HepG2 (cell line): Measurements from ENCODE around the gene WDR45B. TPM values are rescaled to one million over a fixed set of nuclear protein-coding genes. Genes with fewer than 3 reads are reported as not detected.

Source experiments
- ATM ChIP-seq: fragments of 450-650 bp; IDR thresholded peaks from 2 replicates; pipeline ENCODE4 v1.7.1; 2017; ENCODE audit warnings: mild to moderate bottlenecking, borderline replicate concordance
- BCLAF1 ChIP-seq: fragments of 450-650 bp; IDR thresholded peaks from 2 replicates; pipeline ENCODE4 v1.6.1; 2017; ENCODE audit warnings: mild to moderate bottlenecking
- CCDC6 ChIP-seq: sonication (generic); formaldehyde crosslinking; IDR thresholded peaks from 2 replicates; pipeline ENCODE4 v1.8.1; 2022; ENCODE audit warnings: mild to moderate bottlenecking, missing genetic modification reagents, moderate library complexity
- CEBPB ChIP-seq: IDR thresholded peaks from 2 replicates; pipeline ENCODE4 v1.6.1; 2011; ENCODE audit warnings: low read depth, low read length, improper control_type of control experiment, borderline replicate concordance
- DNMT3B ChIP-seq: conservative IDR thresholded peaks from 2 replicates; pipeline ENCODE4 v1.6.1; 2016; ENCODE audit warnings: missing biosample characterization, control low read depth
- FOXC1 ChIP-seq: sonication (generic); formaldehyde crosslinking; IDR thresholded peaks from 2 replicates; pipeline ENCODE4 v1.8.0; 2022; ENCODE audit warnings: mild to moderate bottlenecking, missing genetic modification reagents, borderline replicate concordance
- IKZF4 ChIP-seq: sonication (generic); formaldehyde crosslinking; IDR thresholded peaks from 2 replicates; pipeline ENCODE4 v1.5.1; 2020; ENCODE audit warnings: borderline replicate concordance, mild to moderate bottlenecking, low read depth, missing genetic modification reagents; ENCODE audit errors: not compliant biosample characterization
- JDP2 ChIP-seq: sonication (generic); formaldehyde crosslinking; IDR thresholded peaks from 2 replicates; pipeline ENCODE4 v1.8.1; 2022; ENCODE audit warnings: missing genetic modification reagents, borderline replicate concordance
- KLF12 ChIP-seq: sonication (generic); formaldehyde crosslinking; IDR thresholded peaks from 2 replicates; pipeline ENCODE4 v1.4.0; 2020; ENCODE audit warnings: missing genetic modification reagents, borderline replicate concordance
- MAFF ChIP-seq: IDR thresholded peaks from 2 replicates; pipeline ENCODE4 v1.6.1; 2011; ENCODE audit warnings: low read depth, low read length, improper control_type of control experiment
- MAFG ChIP-seq: sonication (generic); formaldehyde crosslinking; IDR thresholded peaks from 2 replicates; pipeline ENCODE4 v1.5.1; 2020; ENCODE audit warnings: mild to moderate bottlenecking, missing genetic modification reagents
- MTF2 ChIP-seq: sonication (generic); formaldehyde crosslinking; IDR thresholded peaks from 2 replicates; pipeline ENCODE4 v1.5.0; 2020; ENCODE audit warnings: missing genetic modification reagents, borderline replicate concordance
- MZF1 ChIP-seq: sonication (generic); formaldehyde crosslinking; IDR thresholded peaks from 2 replicates; pipeline ENCODE4 v1.8.1; 2023; ENCODE audit warnings: mild to moderate bottlenecking, missing genetic modification reagents, borderline replicate concordance
- PHF5A ChIP-seq: IDR thresholded peaks from one replicate; pipeline ENCODE4 v1.6.1; 2018; ENCODE audit warnings: low read depth, missing genetic modification reagents; ENCODE audit not compliant: unreplicated experiment
- SIN3B ChIP-seq: fragments of 150-350 bp; IDR thresholded peaks from 2 replicates; pipeline ENCODE4 v1.6.1; 2014; ENCODE audit warnings: low read length
- SIX4 ChIP-seq: sonication (generic); formaldehyde crosslinking; IDR thresholded peaks from 2 replicates; pipeline ENCODE4 v1.4.0; 2020; ENCODE audit warnings: missing genetic modification reagents
- SMARCC2 ChIP-seq: fragments of 450-650 bp; IDR thresholded peaks from 2 replicates; pipeline ENCODE4 v1.6.1; 2017; ENCODE audit warnings: antibody characterized with exemption, mild to moderate bottlenecking
- TSC22D2 ChIP-seq: sonication (generic); formaldehyde crosslinking; IDR thresholded peaks from 2 replicates; pipeline ENCODE4 v1.5.1; 2020; ENCODE audit warnings: missing genetic modification reagents, mild to moderate bottlenecking, borderline replicate concordance
- WIZ ChIP-seq: sonication (generic); formaldehyde crosslinking; IDR thresholded peaks from 2 replicates; pipeline ENCODE4 v1.5.1; 2020; ENCODE audit warnings: mild to moderate bottlenecking, missing genetic modification reagents
- ZKSCAN5 ChIP-seq: sonication (generic); formaldehyde crosslinking; IDR thresholded peaks from 2 replicates; pipeline ENCODE4 v1.5.1; 2020; ENCODE audit warnings: mild to moderate bottlenecking, missing genetic modification reagents
- ZNF121 ChIP-seq: sonication (generic); formaldehyde crosslinking; IDR thresholded peaks from 2 replicates; pipeline ENCODE4 v1.5.0; 2020; ENCODE audit warnings: mild to moderate bottlenecking, missing genetic modification reagents
- ZNF136 ChIP-seq: sonication (generic); formaldehyde crosslinking; IDR thresholded peaks from 2 replicates; pipeline ENCODE4 v1.8.1; 2022; ENCODE audit warnings: low read depth, mild to moderate bottlenecking, moderate library complexity, missing genetic modification reagents
- ZNF264 ChIP-seq: sonication (generic); formaldehyde crosslinking; IDR thresholded peaks from 2 replicates; pipeline ENCODE4 v1.4.0; 2020; ENCODE audit warnings: missing genetic modification reagents
- ZNF430 ChIP-seq: sonication (generic); formaldehyde crosslinking; IDR thresholded peaks from 2 replicates; pipeline ENCODE4 v1.9.0; 2021; ENCODE audit warnings: mild to moderate bottlenecking, missing genetic modification reagents
- ZNF460 ChIP-seq: sonication (generic); formaldehyde crosslinking; IDR thresholded peaks from 2 replicates; pipeline ENCODE4 v1.5.1; 2020; ENCODE audit warnings: missing genetic modification reagents, mild to moderate bottlenecking, borderline replicate concordance
- ZNF558 ChIP-seq: sonication (generic); formaldehyde crosslinking; IDR thresholded peaks from 2 replicates; pipeline ENCODE4 v1.9.0; 2022; ENCODE audit warnings: mild to moderate bottlenecking, missing genetic modification reagents, borderline replicate concordance
- ZNF749 ChIP-seq: sonication (generic); formaldehyde crosslinking; IDR thresholded peaks from 2 replicates; pipeline ENCODE4 v1.8.0; 2022; ENCODE audit warnings: mild to moderate bottlenecking, missing genetic modification reagents, moderate library complexity, borderline replicate concordance
- ZNF800 ChIP-seq: sonication (generic); formaldehyde crosslinking; IDR thresholded peaks from 2 replicates; pipeline ENCODE4 v1.4.0; 2020; ENCODE audit warnings: missing genetic modification reagents
- polyA plus RNA-seq, 8 experiments: library from polyadenylated mRNA; depleted of rRNA in 3 of 8; stranded (reverse) in 7 of 8; unstranded in 1 of 8; fragments of >200 nt; fragmentation: Illumina TruSeq in 4 of 8; extraction: Trizol in 4 of 8; gene quantifications; 2 replicates each; pipeline versions ENCODE4 v1.2.1 to v1.2.3, GENCODE V29; 2011 to 2016; ENCODE audit warnings: low read depth in 4 of 8, missing spikeins in 1 of 8, mixed read lengths in 1 of 8; ENCODE audit not compliant: insufficient read depth in 1 of 8
- total RNA-seq, 5 experiments: library from RNA; depleted of rRNA; stranded (reverse); fragments of >200 nt; fragmentation: Illumina TruSeq; extraction: Trizol; gene quantifications; 2 replicates each; pipeline ENCODE4 v1.2.3, GENCODE V29; 2016; ENCODE audit warnings: low read depth in 1 of 5
- TF ChIP-seq, protein P1 (sequence below): IDR thresholded peaks from 2 replicates; pipeline ENCODE4 v1.6.1; 2016

WDR45B gene
- total and polyA plus RNA-seq, 2 of the 13 experiments (the other 11 are each of a cell fraction or from before 2014, with no cell fraction given): 86.2 to 155 TPM

GRCh38 chr17:82668631-82669099 lies 20.4 kb upstream of the WDR45B start (continued):
- TF ChIP-seq ZNF558 (CRISPR knock-in tag) (peak; percentile 82), ZKSCAN5 (no peak), MZF1 (CRISPR knock-in tag) (no peak), ZNF264 (CRISPR knock-in tag) (no peak), CCDC6 (CRISPR knock-in tag) (no peak), MTF2 (CRISPR knock-in tag) (no peak), CEBPB (no peak), PHF5A (CRISPR knock-in tag) (no peak), JDP2 (CRISPR knock-in tag) (no peak), ZNF121 (CRISPR knock-in tag) (0 out of 2 replicates have a peak, but pooled peaks have one; percentile 35), ZNF430 (no peak), ATM (no peak), KLF12 (CRISPR knock-in tag) (no peak), IKZF4 (CRISPR knock-in tag) (no peak), ZNF800 (CRISPR knock-in tag) (no peak), SIX4 (no peak), DNMT3B (no peak), ZNF460 (CRISPR knock-in tag) (no peak), ZNF749 (no peak), BCLAF1 (no peak), FOXC1 (CRISPR knock-in tag) (no peak), TSC22D2 (CRISPR knock-in tag) (peak; percentile 38; the same call in 1 of the 2 replicates), MAFG (CRISPR knock-in tag) (no peak), SMARCC2 (no peak), SIN3B (no peak), ZNF136 (CRISPR knock-in tag) (no peak), WIZ (CRISPR knock-in tag) (no peak), MAFF (no peak)
- TF ChIP-seq, protein P1, sequence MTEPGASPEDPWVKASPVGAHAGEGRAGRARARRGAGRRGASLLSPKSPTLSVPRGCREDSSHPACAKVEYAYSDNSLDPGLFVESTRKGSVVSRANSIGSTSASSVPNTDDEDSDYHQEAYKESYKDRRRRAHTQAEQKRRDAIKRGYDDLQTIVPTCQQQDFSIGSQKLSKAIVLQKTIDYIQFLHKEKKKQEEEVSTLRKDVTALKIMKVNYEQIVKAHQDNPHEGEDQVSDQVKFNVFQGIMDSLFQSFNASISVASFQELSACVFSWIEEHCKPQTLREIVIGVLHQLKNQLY (CRISPR knock-in tag): no peak
